ENCODE measurements around the gene KCNK1.
"Not testable (repeated sequence)": the region's sequence is repeated elsewhere in the genome, so short reads cannot be mapped to it uniquely, and the experiment has no call there.

The KCNK1 gene

DNA sequence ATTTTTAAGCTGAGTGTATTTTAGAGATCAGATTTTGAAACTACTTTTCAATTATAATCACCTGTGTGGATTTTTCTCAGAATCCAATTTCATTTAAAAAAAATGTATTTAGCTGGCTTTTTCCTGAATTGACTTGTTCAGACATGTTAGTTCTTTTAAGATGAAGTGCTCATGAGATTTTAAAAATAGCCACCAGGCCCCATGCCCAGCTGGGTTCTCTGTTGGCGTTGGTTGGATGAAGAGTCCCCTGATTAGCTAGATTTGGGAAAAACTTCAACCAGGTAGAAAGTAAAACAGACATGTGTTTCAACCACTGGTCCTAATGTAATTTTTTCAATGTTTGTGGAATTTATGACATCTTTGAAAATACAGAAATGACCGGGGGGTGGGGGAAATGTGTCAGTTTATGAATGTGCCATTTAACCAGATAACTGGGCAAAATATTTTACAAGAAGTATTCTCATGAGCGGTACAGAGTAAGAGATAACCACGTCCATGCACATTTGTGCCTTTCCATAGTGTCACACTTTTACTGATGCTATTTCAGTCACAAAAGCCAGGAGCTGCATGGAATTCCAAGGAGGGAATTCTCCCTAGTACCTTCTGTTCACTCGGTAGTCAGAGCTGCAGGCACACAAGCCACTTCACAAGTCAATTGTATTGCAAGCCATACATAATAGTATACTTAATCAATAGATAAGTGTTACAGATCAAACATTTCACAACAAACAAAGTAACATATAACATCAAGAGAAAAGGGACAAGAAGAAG is 51.1 kb downstream of the KCNK1 start:
- DNase-seq (ENCODE audit: extremely low read depth in 1 of 2, low read depth in 1 of 2) = no peak

DNA sequence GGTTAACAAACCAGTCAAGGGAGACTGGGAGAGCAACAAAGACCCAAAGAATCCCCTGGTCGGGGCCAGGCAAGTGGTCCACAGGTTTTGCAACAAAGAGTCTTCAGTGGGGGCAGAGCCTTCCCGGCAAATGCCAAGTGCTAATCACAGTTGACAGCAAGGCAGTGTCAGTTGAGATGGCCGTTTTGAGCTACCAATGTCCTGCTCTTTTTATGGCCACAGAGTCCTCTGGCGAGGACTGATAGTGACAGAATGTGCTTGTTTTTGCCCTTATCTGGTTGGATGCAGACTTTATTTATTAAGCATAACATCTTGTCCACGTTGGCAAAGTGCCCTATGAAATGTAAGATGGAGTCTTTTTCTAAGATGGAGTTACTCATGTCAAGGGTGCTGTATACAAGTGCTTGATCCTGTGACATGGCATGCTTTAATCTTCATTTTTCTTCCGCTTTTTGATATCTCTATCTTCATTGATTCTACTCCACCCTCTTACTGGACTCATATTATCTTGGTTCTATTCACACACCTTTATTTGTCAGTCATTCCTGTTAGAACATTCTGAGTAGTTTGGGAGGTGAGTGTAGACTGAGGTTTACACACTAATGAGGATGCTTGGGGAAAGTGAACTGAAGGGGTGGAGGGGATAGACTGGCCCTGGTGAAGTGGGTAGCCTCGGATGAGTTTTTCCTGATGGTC is 51.8 kb downstream of the KCNK1 start:
- DNase-seq (ENCODE audit: extremely low read depth in 1 of 2, low read depth in 1 of 2) = no peak

DNA sequence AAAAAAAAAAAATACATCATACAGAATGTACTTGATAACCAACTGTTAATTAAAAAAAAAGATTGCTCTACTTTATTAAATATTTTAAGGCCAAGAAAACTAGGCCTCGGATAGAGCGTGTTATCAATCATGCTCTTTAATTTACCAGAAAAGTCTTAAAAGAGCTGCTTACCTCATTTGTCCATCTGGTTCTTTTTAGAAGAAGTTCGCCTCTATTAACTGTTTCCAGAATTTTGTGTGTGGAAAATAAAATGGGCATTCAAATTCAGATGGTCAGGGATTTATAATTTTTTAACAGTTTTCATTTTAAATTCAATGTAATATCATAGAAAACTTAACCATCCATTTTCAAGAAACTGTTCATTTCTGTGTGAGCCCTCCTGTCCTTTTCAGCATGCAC is 53.8 kb downstream of the KCNK1 start:
- no peak for DNase-seq (ENCODE audit: extremely low read depth in 1 of 2, low read depth in 1 of 2)

DNA sequence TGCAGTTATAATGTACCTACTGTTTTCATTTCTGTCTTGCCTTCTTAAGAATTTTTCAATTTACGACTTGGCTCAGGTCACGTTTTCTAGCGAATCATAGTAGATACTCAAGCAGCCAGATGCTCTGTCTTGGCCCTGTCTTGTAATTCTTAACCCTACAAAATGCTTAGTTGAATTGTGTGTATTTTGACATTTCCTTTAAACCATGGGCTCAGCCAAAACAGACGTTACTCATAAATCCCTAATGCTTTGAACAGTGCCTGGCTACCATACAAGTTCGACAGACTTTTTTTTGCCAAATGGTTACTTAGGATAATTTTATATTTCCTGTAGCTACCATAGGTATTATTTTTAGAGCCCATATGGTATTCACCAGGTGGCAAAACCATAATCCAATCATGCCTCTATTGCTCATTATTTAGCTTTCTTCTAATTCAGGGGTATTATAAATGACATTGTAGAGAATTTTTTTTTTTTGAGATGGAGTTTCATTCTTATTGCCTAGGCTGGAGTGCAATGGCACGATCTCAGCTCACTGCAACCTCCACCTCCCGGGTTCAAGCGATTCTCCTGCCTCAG is 54.3 kb downstream of the KCNK1 start:
- DNase-seq (ENCODE audit: extremely low read depth in 1 of 2, low read depth in 1 of 2) = no peak

DNA sequence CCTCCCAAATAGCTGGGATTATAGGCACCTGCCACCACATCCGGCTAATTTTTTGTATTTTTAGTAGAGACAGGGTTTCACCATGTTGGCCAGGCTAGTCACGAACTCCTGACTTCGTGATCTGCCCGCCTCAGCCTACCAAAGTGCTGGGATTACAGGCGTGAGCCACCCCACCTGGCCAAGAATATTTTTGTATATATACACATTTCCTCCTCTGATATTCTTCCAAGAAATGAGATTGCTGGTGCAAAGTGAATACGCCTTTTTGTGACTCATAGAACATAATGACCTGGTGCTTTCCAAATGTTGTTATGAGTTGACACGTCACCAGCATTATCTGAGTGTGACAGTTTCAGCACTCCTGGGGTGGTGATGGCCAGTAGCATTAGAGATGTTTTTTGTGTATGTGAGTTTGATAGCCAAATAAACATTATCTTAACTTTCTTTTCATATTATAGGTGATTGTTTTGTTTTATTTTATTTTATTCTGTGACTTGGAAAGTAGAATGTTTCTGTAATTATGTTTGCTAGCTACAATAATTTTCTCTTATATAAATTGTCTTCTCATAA is 54.9 kb downstream of the KCNK1 start:
- no peak for DNase-seq (ENCODE audit: extremely low read depth in 1 of 2, low read depth in 1 of 2)

DNA sequence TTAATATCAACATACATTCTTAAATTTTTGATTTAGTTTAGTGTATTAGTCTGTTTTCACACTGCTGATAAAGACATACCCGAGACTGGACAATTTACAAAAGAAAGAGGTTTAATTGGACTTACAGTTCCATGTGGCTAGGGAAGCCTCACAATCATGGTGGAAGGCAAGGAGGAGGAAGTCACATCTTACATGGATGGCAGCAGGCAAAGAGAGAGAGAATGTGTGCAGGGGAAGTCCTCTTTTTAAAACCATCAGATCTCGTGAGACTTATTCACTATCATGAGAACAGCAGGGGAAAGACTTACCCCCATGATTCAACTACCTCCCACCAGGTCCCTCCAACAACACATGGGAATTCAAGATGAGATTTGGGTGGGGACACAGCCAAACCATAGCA is 56.5 kb downstream of the KCNK1 start:
- DNase-seq (ENCODE audit: extremely low read depth in 1 of 2, low read depth in 1 of 2) = not testable (repeated sequence)

DNA sequence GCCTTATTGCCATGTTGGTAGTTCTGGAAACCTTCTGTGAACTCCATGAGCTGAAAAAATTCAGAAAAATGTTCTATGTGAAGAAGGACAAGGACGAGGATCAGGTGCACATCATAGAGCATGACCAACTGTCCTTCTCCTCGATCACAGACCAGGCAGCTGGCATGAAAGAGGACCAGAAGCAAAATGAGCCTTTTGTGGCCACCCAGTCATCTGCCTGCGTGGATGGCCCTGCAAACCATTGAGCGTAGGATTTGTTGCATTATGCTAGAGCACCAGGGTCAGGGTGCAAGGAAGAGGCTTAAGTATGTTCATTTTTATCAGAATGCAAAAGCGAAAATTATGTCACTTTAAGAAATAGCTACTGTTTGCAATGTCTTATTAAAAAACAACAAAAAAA is 57.4 kb downstream of the KCNK1 start:
- no peak for DNase-seq (ENCODE audit: extremely low read depth in 1 of 2, low read depth in 1 of 2)

DNA sequence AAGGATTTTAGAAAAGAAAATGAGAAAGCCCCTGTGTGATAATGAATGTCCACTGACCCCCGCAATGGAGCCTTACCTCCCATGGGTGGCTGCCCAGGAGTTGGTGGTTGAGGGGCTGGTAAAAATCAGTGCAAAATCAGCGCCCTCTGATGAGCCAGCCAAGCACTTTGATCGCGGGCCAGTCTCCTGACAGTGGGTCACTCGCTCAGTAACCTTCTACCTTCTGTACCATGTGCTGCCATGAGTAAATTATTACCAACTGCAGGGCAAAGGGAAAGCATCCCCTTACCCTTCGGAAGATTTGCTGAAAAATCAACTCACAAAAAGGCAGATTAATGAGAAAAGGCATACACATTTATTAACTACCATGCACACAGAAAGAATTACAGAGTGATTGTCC is 58.8 kb downstream of the KCNK1 start:
- no peak for DNase-seq (ENCODE audit: extremely low read depth in 1 of 2, low read depth in 1 of 2)

DNA sequence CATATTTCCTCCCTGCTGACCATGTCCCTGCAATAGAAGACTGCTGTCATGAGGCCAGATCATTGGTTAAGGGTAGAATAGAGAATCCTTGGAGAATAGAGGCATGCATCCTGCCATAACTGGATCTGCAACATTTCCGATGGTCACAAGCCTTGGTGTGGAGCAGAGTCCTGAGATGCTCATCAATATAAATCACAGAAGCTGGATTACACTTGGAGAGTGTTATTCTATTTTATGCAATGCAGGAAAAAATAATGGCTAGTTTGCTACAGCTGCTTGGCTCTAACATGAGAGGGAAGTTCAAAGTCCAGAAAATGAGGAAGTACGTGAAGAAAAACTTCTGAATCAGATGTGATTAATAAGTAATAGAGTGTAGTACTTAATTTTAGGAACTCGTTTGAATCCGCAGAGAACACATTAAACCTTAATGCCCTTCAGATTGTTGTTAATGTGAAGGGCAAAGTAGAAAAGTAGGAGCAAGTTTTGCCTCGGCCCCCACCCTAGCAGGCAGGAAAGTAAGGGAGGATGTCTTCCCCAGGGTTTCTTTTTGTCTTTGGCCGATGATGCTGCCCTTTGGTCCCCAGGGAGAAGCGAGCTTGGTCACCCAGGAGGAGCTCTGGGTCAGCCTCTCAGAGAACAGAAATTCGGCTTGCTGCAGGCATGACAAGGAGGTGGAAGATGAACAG is 59.5 kb downstream of the KCNK1 start:
- DNase-seq (ENCODE audit: extremely low read depth in 1 of 2, low read depth in 1 of 2) = no peak

DNA sequence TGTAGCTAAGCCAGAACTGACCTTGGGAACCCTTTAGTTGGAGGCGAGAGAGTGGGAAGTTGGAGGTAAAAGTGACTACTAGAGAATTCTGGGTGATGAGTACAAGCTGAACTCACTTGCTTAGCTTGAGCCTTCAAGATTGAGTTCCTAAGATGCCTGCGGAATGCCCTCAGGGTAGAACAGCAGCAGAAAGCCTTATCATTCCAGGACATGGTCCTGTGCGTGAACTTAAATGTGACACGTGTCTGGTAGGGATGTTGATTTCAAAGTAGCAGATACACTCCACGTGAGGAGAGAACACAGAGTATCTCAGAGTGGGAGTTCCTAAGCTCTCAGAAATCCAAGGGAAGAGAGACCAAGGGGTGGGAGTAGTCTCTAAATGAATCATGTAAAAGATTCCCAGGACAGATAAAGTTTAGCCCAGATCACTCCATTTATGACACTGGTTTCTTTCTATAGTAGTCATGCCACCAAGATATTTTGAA is 60.1 kb downstream of the KCNK1 start:
- DNase-seq (ENCODE audit: extremely low read depth in 1 of 2, low read depth in 1 of 2) = no peak

DNA sequence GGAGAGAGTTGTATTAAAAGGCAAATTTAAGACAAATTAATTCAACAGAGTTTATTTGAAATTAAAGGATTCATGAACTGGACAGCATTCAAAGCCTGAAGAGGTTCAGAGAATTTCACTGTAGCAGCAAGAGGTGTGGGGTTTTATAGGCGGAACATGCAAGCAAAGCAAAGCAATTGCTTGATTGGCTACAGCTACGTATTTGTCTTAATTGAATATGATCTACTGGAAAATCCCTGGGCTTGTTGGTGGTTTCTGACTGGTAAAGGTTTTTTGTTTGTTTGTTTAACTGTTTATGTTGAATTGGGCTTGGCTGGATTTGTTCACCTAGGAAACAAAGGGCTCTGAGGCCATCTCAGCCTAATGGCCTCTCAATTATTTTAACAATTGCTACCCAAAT is 61.5 kb downstream of the KCNK1 start:
- no peak for DNase-seq (ENCODE audit: extremely low read depth in 1 of 2, low read depth in 1 of 2)

DNA sequence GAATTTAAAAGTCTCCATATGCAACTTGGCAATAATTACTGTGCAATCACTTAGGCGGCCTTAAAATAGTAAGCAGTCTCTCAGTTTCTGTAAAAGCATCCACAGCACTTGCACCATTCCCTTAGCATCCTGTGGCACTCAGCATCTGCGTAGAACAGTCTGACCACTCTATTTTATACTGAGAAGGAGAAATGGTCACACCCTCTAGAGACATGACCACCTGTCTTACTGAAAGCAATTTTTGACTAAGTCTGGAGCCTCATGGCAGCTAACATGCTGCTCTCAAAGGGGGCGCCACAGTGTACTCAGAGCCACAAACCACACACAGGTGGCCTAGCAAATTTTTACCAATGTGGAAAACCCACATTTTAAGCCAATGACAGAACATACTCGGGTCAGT is 62.0 kb downstream of the KCNK1 start:
- no peak for DNase-seq (ENCODE audit: extremely low read depth in 1 of 2, low read depth in 1 of 2)

DNA sequence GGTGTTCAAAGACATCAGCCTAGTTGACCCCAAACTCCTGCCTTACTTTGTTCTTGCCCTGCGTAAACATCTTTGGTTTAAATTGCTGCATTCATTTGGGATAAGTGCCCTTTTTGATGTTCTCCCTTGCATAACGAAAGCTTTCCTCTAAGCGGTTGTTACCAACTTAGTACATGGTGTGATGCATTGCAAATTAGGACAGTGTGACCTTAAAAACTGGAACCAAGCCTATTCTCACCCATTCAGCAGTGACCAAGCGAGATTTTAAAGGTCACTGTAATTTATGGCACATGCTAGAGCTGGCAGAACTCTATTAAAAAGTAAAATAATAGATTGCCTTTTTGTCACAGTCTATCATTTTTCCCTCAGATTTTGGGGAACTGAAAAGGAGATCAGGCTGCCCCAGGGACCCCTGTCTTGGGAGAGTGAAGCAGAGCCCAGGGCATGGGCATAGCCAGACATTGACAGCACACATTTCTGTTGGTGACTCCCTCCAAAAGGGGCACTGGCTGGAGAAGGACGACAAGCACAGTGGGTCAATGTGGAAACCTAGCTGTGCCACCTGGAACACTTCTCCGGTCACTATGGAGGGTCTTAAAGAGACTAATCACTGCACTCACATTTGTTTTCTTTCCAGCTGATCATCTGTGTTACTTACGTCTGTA is 63.9 kb downstream of the KCNK1 start:
- no peak for DNase-seq (ENCODE audit: extremely low read depth in 1 of 2, low read depth in 1 of 2)

DNA sequence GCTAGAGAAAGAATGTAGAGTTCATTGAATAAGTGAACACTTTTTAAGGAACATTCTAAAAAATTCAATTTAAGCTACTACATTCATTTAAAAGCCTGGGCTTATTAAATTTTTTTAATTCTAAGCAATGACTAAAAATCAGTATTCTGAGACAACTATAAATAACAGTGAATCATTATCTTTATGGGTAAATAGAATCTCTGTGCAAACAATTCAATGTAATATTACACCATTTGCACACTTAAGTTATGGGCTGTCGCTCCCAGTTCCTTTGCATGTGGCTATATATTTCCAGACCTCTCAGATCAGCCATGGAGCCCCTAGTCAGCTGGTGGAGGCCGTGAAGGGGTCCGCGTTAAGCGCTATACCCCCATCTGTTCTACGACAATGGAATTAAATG is 65.1 kb downstream of the KCNK1 start:
- no peak for DNase-seq (ENCODE audit: extremely low read depth in 1 of 2, low read depth in 1 of 2)

DNA sequence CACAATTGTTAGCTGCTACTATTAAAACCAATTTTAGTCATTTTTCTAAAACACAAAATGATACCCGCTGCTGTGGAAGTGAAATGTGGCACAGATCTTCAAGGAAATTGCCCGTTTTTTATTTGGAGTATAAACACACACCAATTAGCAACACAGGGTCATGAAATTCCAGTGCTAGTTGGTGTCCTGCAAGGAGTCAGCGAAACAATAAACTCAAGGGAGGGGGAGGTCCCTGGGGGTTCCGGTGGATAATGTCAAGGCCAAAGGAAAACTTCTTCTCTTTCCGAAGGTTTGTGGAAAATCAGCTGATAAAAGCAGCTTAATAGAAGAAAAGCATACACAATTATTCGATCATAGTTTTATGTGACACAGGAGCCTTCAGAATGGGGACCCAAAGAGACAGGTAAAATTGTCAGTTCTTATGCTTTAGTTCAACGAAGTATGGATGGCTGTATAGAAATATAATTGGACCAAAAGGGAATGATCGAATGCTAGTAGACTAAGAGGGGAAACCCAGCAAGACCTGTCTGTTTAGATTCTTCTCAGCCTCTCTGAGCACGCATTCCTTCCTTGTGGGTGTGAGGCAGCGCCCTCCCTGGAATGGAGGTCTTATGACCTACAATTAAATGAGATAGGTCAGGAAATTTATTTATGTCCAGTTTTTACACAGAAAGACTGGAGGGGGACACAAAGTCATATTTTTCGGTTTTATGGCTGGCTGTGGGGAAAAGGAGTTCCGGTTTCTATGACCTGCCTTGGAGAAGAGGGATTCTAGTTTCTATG is 65.9 kb downstream of the KCNK1 start:
- no peak for DNase-seq (ENCODE audit: extremely low read depth in 1 of 2, low read depth in 1 of 2)

DNA sequence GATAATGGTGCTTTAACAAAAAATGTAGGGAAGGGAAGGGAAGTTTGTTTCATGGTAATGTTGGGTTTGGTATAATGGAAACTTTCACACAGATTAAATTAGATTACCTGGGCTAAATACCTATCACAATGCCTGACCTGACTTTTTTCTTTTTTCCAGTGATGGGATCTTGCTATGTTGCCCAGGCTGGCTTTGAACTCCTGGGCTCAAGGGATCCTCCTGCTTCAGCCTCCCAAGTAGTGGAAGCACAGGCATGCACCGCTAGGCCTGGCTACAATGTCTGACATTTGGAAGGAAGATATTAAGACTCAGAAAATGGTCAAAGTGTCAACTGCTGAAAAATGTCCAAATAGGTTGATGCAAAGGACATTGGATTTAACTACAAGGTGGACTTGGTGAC is 67.4 kb downstream of the KCNK1 start:
- DNase-seq (ENCODE audit: extremely low read depth in 1 of 2, low read depth in 1 of 2) = no peak

DNA sequence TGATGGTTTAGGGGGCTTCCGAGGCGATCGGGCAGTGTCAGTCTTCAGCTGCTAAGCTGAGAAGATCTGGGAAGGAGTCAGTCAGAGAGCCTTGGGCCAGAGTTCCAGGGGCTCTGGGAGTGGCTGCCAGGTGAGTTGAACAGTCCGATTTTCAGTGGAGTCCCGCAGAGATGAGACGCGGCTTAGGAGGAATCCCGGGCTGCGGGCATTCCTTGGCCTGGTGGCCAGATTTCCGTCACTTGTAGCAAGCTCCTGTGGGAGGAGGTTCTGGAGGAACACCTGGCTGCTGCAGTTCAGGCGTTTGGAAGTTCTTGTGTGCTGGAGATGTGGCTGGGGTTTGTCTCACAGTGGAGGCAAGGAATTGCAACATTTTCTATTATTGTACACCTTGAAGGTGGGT is 72.7 kb downstream of the KCNK1 start:
- DNase-seq (ENCODE audit: extremely low read depth in 1 of 2, low read depth in 1 of 2) = not testable (repeated sequence)

DNA sequence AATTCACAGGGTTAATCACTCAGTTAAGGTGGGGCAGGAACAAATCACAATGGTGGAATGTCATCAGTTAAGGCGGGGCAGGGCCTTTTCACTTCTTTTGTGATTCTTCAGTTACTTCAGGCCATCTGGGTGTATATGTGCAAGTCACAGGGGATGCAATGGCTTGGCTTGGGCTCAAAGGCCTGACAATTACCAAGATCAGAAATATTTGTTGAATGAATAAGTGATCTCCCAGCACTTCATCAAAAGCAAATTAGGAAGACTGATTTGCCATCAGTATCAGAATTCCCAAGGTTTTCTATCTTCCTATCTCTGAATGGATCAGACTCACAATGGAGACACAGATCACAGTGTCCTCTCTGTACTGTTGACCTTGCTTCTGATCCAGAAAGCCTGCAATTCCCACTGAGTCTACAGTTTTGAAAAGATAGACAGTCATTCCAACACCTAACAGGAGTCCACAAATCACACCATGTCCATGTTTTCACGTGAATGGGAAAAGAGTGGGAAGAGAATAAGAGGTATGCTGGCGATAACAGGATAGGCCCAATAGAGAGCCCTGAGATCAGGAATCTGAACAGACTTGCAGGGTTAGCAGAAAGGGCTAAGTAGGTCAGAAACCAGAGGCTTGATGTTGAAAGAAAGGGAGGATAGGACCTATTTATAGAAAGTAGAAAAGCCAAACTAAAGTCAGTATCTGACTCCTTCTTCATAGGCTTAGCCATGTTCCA is 75.3 kb downstream of the KCNK1 start:
- no peak for DNase-seq (ENCODE audit: extremely low read depth in 1 of 2, low read depth in 1 of 2)

DNA sequence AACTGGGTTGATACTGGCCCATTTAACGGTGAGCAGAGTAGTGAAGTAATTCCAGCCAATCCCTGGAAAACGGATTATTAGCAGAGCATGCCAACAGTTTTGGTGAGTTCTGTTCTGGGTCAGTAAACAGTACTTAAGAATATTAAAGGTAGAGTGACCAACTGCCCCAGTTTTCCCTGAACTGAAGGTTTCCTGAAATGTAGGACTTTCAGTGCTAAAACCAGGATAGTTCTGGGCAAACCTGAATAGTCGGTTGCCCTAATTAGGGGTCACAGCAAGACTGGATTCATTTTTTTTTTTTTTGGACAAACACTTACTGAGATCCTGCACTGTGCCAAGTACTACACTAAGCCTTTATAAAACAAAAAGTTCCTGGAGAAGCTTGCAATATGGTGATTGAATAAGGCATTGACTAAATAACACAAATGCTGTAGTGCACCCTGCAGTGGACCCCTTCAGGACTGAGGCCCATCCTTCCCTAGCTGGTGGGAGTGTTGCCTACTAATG is 75.9 kb downstream of the KCNK1 start:
- DNase-seq (ENCODE audit: extremely low read depth in 1 of 2, low read depth in 1 of 2) = no peak

Measured in activated CD8-positive, alpha-beta memory T cell treated with anti-CD3 and anti-CD28 coated beads for 1 hour (primary cell).